HG03095 (cell line): ENCODE results near the gene COPS9.

Experiments used
- ATAC-seq: cut with Tn5 transposase; IDR thresholded peaks from one replicate; pipeline ENCODE4 v1.9.1; 2021; ENCODE audit warnings: moderate library complexity; ENCODE audit not compliant: unreplicated experiment

Gene COPS9

DNA sequence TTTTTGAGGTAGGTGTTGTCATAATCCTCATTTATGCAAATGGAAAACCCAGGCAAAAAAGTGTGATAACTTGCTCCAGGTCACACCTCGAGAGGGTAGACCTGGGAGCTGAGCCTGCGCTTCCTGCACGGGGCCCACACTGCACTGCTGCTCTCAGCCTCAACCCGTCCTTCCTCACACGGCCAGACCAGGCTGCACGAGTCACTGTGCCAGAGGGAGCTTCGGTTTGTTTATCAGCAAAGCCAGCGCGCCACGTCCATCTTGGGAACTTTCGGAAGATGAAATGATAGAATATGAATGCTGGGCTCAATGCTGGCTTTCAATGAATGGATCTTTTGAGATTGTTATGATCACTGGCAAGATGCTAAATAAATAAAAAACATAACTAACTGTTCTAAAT, 14.4 kb downstream of the COPS9 start:
- ATAC-seq: no peak

DNA sequence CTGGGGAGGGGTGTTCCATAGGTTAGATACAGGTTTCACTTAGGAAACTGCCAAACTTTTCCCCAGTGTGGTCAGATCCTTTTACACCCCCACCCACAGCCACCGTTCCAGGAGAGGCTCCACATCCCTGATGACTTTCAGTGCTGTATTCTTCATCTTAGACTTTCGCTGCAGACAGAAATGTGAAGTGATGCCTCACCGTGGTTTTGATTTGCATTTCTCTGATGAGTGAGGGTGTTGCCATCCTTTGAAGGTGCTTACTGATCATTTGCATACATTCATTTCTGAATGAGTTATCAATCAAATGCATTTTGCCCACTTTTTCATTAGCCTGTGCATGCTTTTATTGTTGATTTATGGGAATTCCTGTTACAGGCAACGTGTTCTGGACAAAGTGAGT, 14.9 kb downstream of the COPS9 start:
- no peak for ATAC-seq

DNA sequence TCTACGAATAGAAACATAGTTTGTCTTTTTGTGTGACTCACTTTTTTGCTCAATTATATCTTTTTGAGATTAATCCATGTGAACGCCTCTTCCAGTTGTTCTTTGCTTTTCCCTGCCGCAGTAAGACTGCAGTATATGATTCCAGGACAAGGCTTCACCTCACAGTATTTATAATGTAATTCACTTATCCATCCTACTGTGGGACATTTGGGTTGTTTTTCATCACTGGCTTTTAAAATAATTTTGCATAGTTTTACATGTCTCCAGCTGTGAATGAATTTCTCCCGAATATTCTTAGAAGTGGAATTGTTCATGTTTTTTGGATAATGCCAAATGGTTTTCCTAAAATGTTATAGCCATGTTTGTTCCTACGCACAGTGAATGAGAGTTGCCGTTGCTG, 21.9 kb downstream of the COPS9 start:
- ATAC-seq: no peak

DNA sequence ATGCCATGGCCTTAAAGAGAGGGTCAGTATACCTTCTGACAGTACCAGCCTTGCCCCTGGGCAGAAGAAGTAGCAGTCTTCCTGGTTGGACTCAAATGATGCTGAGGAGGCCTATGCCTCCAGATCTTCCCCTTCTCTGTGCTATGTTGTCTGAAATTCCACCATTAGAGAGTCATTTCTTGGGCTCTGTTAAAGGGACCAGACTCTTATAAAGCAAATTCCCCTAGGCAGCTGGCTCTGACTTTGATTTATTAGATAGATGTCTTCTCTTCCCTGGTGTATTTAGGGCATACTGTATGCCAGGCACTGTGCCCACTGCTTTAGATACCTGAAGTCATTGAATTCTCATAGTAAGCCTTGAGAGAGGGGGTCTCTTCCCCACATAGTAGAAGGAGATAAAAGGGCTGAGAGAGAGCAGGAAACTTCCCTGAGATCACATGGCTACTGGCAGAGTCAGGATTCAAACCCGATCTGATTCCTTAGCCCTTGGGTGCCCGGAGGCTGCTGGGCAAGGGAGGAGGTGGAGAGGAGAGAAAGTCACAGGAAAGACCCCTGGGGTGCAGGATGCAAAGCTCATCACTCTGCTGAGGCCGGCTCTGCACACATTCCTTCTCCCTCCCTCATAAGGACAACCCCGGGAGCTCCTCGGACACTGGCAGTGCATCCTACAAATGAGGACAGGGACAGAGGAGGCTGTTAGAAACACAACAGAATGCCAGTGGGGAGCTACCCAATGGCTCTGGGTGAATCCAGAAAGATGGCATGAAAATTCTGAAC, 23.0 kb downstream of the COPS9 start:
- no peak for ATAC-seq

DNA sequence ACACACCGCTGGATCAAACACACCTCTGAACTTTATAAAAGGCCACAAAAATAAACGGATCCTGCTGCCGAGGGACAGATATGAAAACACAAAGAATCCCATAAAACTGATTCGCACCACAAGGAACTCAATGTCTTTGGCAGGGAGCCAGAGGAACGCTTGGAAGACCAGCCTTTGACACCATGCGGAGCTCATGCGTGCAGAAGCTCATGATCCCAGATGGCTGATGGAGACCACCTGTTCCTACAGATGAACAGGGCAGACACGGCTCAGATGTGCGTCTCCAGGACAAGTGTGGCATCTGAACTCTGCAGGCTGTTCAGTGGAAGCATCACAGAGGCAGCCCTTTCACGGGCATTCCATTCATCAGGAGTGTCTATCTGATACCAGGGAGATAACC, 24.9 kb downstream of the COPS9 start:
- ATAC-seq: no peak

DNA sequence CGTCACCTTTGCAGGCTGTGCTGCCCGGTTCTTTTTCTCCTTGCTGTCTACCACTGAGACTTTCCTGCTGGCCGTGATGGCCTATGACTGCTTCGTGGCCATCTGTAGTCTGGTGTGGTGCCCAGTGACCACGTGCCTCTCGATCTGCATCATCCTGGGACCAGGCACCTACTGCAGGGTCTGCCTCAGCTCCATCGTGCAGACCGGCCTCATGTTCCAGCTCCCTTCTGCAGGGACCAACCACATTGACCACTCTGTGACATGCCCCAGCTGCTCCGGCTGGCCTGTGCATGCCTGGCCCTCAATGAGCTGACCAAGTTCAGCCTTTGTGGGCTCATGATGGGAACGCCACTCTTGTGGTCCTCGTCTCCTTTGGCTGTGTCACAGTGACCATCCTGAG, 26.7 kb downstream of the COPS9 start:
- no peak for ATAC-seq

DNA sequence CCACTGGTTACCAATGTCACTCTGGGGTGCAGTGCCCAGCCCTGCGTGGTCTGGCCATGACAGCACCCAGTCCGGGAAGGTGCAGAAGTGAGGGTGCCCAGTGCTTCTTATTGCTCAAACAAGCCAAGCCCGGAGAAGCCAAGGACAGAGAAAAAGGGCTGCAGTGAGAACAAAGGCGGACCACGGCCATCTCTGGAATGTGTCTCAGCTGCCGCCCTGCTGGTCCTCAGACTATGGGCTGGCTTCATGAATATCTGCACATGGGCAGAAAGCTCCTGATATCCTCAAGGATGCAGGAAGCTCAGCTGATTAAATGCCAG, 28.7 kb downstream of the COPS9 start:
- ATAC-seq: no peak

DNA sequence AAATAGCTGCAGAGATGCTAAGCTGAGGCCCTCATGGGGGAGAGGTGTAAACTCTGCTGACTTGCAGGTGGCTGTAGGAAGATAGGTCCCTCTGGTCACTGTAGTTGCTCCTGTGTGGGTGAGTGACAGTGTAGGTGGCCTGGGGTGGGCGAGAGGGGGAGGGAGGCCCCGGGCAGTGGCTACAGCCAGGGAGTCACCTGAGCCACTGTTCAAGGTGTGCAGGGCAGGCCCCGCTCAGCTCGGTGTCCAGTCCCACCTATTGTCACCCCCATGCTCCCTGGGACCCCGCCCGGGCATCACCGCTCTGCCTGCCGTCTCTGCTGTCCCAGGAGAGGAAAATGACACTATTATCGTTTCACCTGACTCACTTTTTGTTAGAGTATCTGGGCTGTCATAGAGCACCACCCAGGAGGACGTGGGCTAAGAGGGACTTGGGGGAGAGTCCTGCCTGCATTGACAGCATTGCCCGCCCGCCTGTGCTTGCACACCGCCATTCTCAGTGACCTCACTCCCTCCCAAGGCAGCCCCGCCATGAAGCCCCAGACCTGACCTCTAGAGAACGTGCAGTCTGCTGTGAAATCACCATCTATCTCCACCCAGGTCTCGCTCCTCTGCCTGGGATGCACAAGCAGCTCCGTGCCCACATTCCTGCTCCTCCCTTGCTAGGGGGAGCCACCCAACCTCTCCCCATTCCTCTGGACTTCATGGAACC, 29.2 kb downstream of the COPS9 start:
- no peak for ATAC-seq

DNA sequence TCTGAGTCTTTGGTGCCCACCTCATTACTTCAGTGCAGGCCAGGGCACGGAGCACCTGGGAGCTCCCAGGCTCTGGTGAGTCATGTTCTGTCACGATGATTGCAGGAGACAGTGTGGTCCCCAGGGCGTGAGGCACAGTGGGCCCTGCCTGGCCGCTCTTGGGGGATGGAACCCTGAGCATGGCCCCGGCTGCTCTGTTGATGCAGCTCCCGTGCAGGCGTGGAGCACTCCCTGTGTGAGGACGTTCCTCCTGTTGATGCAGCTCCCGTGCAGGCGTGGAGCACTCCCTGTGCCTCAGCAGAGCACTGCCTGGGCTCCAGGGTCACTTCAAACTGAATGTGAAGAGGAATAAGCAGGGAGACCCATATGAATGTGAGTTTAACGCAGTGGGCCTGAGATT, 30.1 kb downstream of the COPS9 start:
- no peak for ATAC-seq

DNA sequence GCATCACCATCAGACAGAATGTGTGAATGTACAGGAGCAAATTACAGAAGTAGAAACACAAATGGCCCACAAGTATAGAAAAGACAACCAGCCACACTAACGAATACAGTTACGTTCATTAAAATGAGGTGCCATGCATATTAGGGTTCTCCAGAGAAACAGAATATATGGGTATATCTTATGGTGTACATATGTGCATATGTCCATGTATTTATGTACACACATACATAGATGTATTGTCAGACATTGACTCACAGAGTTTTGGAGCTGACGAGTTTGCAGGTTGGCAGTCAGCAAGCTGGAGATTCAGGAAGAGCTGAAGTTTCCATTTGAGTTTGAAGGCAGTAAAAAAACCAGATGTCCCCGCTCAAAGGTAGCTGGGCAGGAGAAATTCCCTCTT, 33.0 kb downstream of the COPS9 start:
- no peak for ATAC-seq

DNA sequence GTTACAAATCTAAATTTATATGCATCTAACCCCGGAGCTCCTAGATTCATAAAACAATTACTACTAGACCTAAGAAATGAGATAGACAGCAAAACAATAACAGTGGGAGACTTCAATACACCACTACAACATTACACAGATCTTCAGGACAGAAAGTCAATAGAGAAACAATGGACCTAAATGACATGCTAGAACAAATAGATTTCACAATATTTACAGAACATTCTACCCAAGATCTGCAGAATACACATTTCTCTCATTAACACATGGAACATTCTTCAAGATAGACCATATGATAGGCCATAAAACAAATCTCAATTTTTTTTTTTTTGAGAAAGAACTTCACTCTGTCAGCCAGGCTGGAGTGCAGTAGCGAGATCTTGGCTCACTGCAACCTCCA, 37.8 kb downstream of the COPS9 start:
- ATAC-seq: no peak

DNA sequence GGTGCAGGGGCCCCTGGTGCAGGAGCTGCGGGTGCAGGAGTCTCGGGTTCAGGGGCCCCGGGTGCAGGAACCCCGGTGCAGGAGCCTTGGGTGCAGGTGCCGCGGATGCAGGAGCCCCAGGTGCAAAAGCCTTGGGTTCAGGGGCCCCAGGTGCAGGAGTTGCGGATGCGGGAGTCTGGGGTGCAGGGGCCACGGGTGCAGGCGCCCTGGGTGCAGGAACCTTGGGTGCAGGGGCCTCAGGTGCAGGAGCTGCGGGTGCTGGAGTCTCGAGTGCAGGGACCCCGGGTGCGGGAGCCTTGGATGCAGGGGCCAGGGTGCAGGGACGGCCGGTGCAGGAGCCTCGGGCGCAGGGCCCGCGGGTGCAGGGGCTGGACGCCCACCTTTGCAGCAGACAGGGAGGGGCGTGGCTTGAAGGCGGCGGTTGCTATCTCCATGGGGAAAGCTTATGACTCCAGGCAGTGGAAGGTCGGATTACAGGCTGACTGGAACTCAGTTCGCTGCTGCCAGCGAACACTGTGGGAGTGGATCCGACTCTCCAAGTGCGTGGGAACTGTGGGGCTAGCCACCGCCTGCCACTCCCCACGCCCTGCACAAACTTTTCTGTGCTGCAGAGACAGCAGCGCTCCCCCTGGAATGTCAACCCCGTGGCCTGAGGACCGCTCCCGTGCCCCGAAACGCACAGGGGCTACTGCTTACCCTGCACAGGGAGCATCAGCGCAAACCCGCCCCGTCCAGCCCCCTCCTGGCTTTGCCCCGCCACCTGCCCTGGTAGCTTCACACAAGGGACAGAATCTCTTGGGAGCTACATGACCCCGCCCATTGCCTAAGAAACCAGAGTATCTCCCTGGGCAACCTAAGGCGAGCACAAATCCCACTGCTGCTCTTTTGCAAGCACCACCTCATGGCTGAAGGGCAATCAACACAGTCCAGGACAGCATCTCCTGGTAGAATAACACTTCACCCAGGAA, 40.3 kb downstream of the COPS9 start:
- no peak for ATAC-seq

DNA sequence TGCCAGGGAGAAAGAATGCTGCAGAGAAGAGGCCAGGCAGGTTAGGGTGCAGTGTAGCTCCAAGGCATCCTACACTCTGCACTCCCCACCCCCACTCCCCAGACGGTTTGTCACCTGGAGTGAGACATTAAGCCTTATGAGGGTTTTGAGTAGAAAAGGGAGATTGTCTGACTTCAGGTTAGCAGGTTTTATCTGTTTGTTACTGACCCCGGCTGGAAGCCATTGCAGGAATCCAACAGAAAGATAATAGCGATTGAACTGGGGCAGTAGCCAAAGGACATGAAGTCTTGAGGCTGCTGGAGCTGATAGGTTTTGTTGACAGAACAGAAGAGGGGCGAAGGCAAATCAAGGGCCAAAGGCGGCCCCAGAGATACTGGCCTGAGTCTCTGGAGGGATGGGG, 46.8 kb downstream of the COPS9 start:
- ATAC-seq: no peak

DNA sequence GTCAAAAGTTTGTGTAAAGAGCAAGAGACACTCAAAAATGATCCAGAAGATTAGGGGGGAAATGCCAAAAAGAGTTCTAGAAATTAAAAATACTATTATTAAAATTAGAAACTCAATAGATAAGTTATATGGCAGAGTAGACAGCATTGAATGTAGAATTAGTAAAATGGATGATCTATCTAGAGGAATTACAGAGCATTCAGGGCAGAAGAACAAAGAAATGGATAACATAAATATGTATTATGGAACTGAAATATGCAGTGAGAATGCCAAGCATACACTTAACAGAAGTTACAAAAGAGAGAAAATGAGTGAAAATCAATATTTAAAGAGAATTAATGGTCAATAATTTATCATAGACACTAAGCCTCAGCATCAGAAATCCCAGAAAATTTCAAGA, 49.5 kb downstream of the COPS9 start:
- ATAC-seq: no peak
